WTC11 (cell line): Measurements from ENCODE around the gene LSM4. TPM values are rescaled to one million over a fixed set of nuclear protein-coding genes. Genes with fewer than 3 reads are reported as not detected.

Experiments used
- ATAC-seq: fragments of 200-7000 bp; cut with Tn5 transposase; 2 replicates; pipeline ENCODE4 v1.10.0; 2021; ENCODE audit warnings: mild to moderate bottlenecking, moderate library complexity
- CTCF ChIA-PET: fragments of 300-600 bp; sonication (Branson Sonifier 250); formaldehyde crosslinking; loops from one replicate; lab custom pipeline; 2021; ENCODE audit warnings: antibody characterized with exemption; lab: Charles Lee
- POLR2A ChIA-PET: fragments of 350-600 bp; sonication (Branson Sonifier 250); formaldehyde crosslinking; loops from one replicate; lab custom pipeline; 2021; ENCODE audit warnings: antibody characterized with exemption; lab: Charles Lee
- DNase-seq: peaks from one replicate; pipeline ENCODE4 v3.0.0; 2021; ENCODE audit warnings: low spot score
- H3K27ac Mint-ChIP-seq: 2 replicates; pipeline ENCODE4 v1.8.0; 2021; ENCODE audit warnings: mixed read lengths
- H3K27me3 Mint-ChIP-seq: 2 replicates; pipeline ENCODE4 v1.8.0; 2021; ENCODE audit warnings: low read depth, mild to moderate bottlenecking, moderate library complexity, mixed read lengths
- H3K36me3 Mint-ChIP-seq: 2 replicates; pipeline ENCODE4 v1.8.0; 2021; ENCODE audit warnings: mixed read lengths
- H3K4me1 Mint-ChIP-seq: 2 replicates; pipeline ENCODE4 v1.8.0; 2022; ENCODE audit warnings: mixed read lengths
- H3K4me3 Mint-ChIP-seq: 2 replicates; pipeline ENCODE4 v1.8.0; 2021; ENCODE audit warnings: mild to moderate bottlenecking, moderate library complexity, mixed read lengths
- H3K9me3 Mint-ChIP-seq: 2 replicates; pipeline ENCODE4 v1.8.0; 2021; ENCODE audit warnings: mixed read lengths
- CBFB ChIP-seq: sonication (generic); formaldehyde crosslinking; IDR thresholded peaks from 2 replicates; pipeline ENCODE4 v1.8.1; 2022; ENCODE audit warnings: mild to moderate bottlenecking, low read depth, missing genetic modification reagents
- E2F5 ChIP-seq: sonication (generic); formaldehyde crosslinking; IDR thresholded peaks from 2 replicates; pipeline ENCODE4 v1.8.1; 2022; ENCODE audit warnings: mild to moderate bottlenecking, moderate library complexity, missing genetic modification reagents
- ESRRA ChIP-seq: sonication (generic); formaldehyde crosslinking; IDR thresholded peaks from 2 replicates; pipeline ENCODE4 v1.8.1; 2022; ENCODE audit warnings: mild to moderate bottlenecking, missing genetic modification reagents, borderline replicate concordance
- FOXJ3 ChIP-seq: sonication (generic); formaldehyde crosslinking; IDR thresholded peaks from 2 replicates; pipeline ENCODE4 v1.9.0; 2021; ENCODE audit warnings: missing genetic modification reagents, mild to moderate bottlenecking, borderline replicate concordance
- FOXK1 ChIP-seq: sonication (generic); formaldehyde crosslinking; IDR thresholded peaks from 2 replicates; pipeline ENCODE4 v1.8.0; 2022; ENCODE audit warnings: mild to moderate bottlenecking, moderate library complexity, missing genetic modification reagents
- GABPB1 ChIP-seq: sonication (generic); formaldehyde crosslinking; IDR thresholded peaks from 2 replicates; pipeline ENCODE4 v1.8.1; 2023; ENCODE audit warnings: mild to moderate bottlenecking, missing genetic modification reagents
- GRHL2 ChIP-seq: fragments of 250-450 bp; sonication (Bioruptor Pico); IDR thresholded peaks from 2 replicates; pipeline ENCODE4 v1.8.0; 2022; ENCODE audit warnings: mild to moderate bottlenecking, moderate library complexity; ENCODE audit not compliant: insufficient replicate concordance, severe bottlenecking
- GTF2I ChIP-seq: fragments of 250-450 bp; sonication (Bioruptor Pico); conservative IDR thresholded peaks from 2 replicates; pipeline ENCODE4 v1.4.0; 2021; ENCODE audit warnings: mild to moderate bottlenecking
- HMGA2 ChIP-seq: fragments of 250-450 bp; sonication (Bioruptor Pico); IDR thresholded peaks from 2 replicates; pipeline ENCODE4 v1.4.0; 2021; ENCODE audit warnings: mild to moderate bottlenecking, moderate library complexity
- HMGXB4 ChIP-seq: sonication (generic); formaldehyde crosslinking; IDR thresholded peaks from 2 replicates; pipeline ENCODE4 v1.8.1; 2023; ENCODE audit warnings: mild to moderate bottlenecking, moderate library complexity, missing genetic modification reagents
- JUN ChIP-seq: sonication (generic); formaldehyde crosslinking; IDR thresholded peaks from 2 replicates; pipeline ENCODE4 v1.8.0; 2023; ENCODE audit warnings: mild to moderate bottlenecking, missing genetic modification reagents
- KAT7 ChIP-seq: sonication (generic); formaldehyde crosslinking; IDR thresholded peaks from 2 replicates; pipeline ENCODE4 v1.8.1; 2023; ENCODE audit warnings: missing genetic modification reagents, mild to moderate bottlenecking, borderline replicate concordance
- NFATC4 ChIP-seq: fragments of 250-450 bp; sonication (Bioruptor Pico); IDR thresholded peaks from 2 replicates; pipeline ENCODE4 v1.9.0; 2021; ENCODE audit warnings: mild to moderate bottlenecking
- NFE2L1 ChIP-seq: sonication (generic); formaldehyde crosslinking; IDR thresholded peaks from 2 replicates; pipeline ENCODE4 v1.8.1; 2023; ENCODE audit warnings: missing genetic modification reagents
- NR1H2 ChIP-seq: sonication (generic); formaldehyde crosslinking; IDR thresholded peaks from 2 replicates; pipeline ENCODE4 v1.9.0; 2021; ENCODE audit warnings: mild to moderate bottlenecking, moderate library complexity, missing genetic modification reagents
- TEAD1 ChIP-seq: sonication (generic); formaldehyde crosslinking; IDR thresholded peaks from 2 replicates; pipeline ENCODE4 v1.8.0; 2022; ENCODE audit warnings: mild to moderate bottlenecking, missing genetic modification reagents
- USF1 ChIP-seq: sonication (generic); formaldehyde crosslinking; IDR thresholded peaks from 2 replicates; pipeline ENCODE4 v1.8.0; 2022; ENCODE audit warnings: mild to moderate bottlenecking, missing genetic modification reagents
- ZMAT4 ChIP-seq: fragments of 250-450 bp; sonication (Bioruptor Pico); IDR thresholded peaks from 2 replicates; pipeline ENCODE4 v1.9.0; 2021; ENCODE audit warnings: mild to moderate bottlenecking
- ZNF232 ChIP-seq: sonication (generic); formaldehyde crosslinking; IDR thresholded peaks from 2 replicates; pipeline ENCODE4 v1.8.0; 2022; ENCODE audit warnings: mild to moderate bottlenecking, missing genetic modification reagents
- ZNF416 ChIP-seq: fragments of 250-450 bp; sonication (Bioruptor Pico); IDR thresholded peaks from 2 replicates; pipeline ENCODE4 v1.9.0; 2021; ENCODE audit warnings: mild to moderate bottlenecking, inconsistent platforms
- total RNA-seq: library from RNA; stranded (reverse); gene quantifications from 3 replicates; pipeline ENCODE4 v1.2.3, GENCODE V29; 2021
- TF ChIP-seq, protein P1 (sequence below): sonication (generic); formaldehyde crosslinking; IDR thresholded peaks from 2 replicates; pipeline ENCODE4 v1.8.0; 2023; ENCODE audit warnings: missing genetic modification reagents
- TF ChIP-seq, protein P2 (sequence below): sonication (generic); formaldehyde crosslinking; IDR thresholded peaks from 2 replicates; pipeline ENCODE4 v1.8.1; 2022; ENCODE audit warnings: mild to moderate bottlenecking, missing genetic modification reagents, moderate library complexity, borderline replicate concordance
- TF ChIP-seq, protein P3 (sequence below): sonication (generic); formaldehyde crosslinking; IDR thresholded peaks from 2 replicates; pipeline ENCODE4 v1.8.0; 2022; ENCODE audit warnings: mild to moderate bottlenecking, missing genetic modification reagents
- TF ChIP-seq, protein P4 (sequence below): sonication (generic); formaldehyde crosslinking; conservative IDR thresholded peaks from 2 replicates; pipeline ENCODE4 v1.8.1; 2022; ENCODE audit warnings: mild to moderate bottlenecking, missing genetic modification reagents

Gene LSM4
- total RNA-seq, 1 experiment from 2014 or later, result 373 TPM

DNA sequence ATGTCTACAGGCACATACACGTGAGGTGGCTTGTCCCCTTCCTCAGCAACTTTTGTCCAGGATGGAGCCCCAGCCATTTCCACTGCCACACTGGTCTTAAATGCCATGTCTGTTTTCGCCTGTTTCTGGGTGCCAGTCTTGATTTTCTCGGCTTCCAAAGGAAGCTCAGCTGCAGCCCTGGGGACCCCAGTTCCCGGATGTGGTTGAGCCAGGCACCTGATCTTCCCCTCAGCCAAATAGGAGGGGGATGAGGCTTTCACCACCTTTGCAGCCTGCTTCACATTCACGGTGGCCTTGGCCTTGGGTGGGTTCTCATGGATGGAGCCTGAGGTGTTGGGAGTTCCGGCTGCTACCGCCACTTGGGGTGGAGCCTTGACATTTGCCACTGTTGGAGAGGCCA lies 57.3 kb downstream of the LSM4 start (continued):
- TF ChIP-seq HMGA2 (CRISPR knock-in tag), result no peak
- TF ChIP-seq GABPB1 (CRISPR knock-in tag), result no peak
- TF ChIP-seq, protein P1, sequence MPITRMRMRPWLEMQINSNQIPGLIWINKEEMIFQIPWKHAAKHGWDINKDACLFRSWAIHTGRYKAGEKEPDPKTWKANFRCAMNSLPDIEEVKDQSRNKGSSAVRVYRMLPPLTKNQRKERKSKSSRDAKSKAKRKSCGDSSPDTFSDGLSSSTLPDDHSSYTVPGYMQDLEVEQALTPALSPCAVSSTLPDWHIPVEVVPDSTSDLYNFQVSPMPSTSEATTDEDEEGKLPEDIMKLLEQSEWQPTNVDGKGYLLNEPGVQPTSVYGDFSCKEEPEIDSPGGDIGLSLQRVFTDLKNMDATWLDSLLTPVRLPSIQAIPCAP (CRISPR knock-in tag), result no peak
- no peak for TF ChIP-seq KAT7 (CRISPR knock-in tag)
- TF ChIP-seq ZNF416 (CRISPR knock-in tag), result no peak
- TF ChIP-seq NFE2L1 (CRISPR knock-in tag), result no peak
- TF ChIP-seq JUN (CRISPR knock-in tag), result no peak
- TF ChIP-seq, all 79 proteins: peak for 0

DNA sequence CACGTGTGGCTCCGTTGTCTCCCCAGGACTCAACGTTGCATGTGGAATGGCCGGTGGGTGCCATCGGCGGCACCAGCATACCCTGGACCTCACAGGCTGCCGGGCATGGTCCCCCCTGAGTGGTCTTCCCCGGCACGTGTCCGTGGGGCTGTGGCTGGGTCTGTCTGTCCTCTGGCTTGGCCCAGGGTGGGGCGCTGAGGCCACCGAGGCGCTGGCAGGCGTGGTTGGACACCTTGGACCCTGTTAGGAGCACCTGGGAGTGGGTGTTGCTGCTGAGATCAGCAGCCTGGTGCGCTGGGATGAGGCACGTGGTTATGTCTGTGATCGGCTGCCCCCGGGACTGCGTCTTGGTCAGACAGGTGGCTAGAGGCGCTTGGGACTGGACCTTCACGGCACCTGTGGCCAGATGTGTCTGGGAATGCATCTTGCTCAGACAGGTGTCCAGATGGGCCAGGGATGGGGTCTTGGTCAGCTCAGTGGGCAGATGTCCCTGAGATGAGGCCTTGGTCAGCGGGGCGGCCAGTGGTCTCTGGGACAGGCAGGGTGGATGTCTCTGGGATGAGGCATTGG lies 57.8 kb downstream of the LSM4 start:
- H3K4me3 Mint-ChIP-seq, result no peak overlapping the region
- no peaks in the 10 kb centered on the region for H3K36me3 Mint-ChIP-seq
- POLR2A ChIA-PET, result no interaction called here
- H3K27me3 Mint-ChIP-seq, result no peaks in the 10 kb centered on the region; the same call in 1 of the 2 replicates
- no peaks in the 10 kb centered on the region for H3K4me1 Mint-ChIP-seq
- peaks cover 8% of the 10 kb centered on the region for H3K9me3 Mint-ChIP-seq
- TF ChIP-seq USF1 (CRISPR knock-in tag) (no peak), HMGXB4 (no peak), NR1H2 (CRISPR knock-in tag) (no peak), ESRRA (CRISPR knock-in tag) (no peak), NFATC4 (CRISPR knock-in tag) (no peak), TEAD1 (CRISPR knock-in tag) (no peak), GRHL2 (CRISPR knock-in tag) (no peak)
- TF ChIP-seq, protein P2, sequence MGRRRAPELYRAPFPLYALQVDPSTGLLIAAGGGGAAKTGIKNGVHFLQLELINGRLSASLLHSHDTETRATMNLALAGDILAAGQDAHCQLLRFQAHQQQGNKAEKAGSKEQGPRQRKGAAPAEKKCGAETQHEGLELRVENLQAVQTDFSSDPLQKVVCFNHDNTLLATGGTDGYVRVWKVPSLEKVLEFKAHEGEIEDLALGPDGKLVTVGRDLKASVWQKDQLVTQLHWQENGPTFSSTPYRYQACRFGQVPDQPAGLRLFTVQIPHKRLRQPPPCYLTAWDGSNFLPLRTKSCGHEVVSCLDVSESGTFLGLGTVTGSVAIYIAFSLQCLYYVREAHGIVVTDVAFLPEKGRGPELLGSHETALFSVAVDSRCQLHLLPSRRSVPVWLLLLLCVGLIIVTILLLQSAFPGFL (CRISPR knock-in tag), result no peak
- TF ChIP-seq, protein P1 (CRISPR knock-in tag), result no peak
- TF ChIP-seq, all 79 proteins: peak for 0
- DNase-seq, result no peak
- H3K27ac Mint-ChIP-seq, result no peak overlapping the region
- ATAC-seq, result no peak
- CTCF ChIA-PET, result interaction anchor here (1.3 kb wide), 1 partner anchor 15 kb away, joined by 3 read pairs; no protein-coding TSS in a partner anchor

DNA sequence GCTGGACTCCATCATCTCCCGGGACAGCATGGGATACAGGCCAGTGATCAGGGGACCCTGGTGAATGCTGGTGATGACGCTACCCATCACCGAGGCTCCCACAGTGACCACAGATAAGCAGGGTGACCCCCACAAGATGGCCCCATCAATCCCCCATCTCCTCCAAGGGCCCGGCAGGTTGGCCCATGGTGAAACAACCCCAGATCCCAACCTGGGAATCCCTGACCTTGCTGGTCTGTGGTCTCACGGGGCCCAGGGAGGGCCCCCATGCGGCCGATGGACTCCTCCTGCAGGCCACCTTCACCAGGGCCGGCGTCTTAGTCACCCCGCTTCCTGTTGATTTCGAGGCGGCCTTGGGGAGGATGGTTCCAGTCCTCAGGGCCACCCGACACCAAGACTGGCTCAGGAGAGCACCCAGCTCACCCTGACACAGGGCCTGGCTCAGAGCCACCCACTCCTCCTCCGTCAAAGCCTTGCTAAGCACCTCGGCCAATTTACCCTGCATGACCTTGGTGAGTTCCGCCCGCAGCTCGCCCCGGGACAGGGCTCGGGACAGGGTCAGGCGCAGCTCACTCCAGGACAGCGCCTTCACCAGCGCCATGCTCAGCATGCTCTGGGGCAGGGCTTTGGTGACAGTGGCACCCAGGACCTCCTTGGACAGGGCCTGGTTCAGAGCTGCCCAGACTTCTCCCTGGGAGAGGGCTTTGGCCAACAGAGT lies 58.6 kb downstream of the LSM4 start:
- Mint-ChIP-seq H3K4me1 (no peaks in the 10 kb centered on the region), H3K4me3 (no peak overlapping the region), H3K36me3 (no peaks in the 10 kb centered on the region), H3K27me3 (peaks cover 3% of the 10 kb centered on the region; the same call in 1 of the 2 replicates), H3K9me3 (peaks cover 8% of the 10 kb centered on the region), H3K27ac (no peak overlapping the region)
- no peak for ATAC-seq
- ChIA-PET CTCF (interaction anchor here (0.6 to 0.7 kb wide), 2 partner anchors 15 to 122 kb away, joined by 3 read pairs; partner anchors contain the start of gene GDF15), POLR2A (no interaction called here)
- no peak for DNase-seq
- TF ChIP-seq FOXK1 (CRISPR knock-in tag), result no peak
- no peak for TF ChIP-seq FOXJ3
- TF ChIP-seq NFATC4 (CRISPR knock-in tag), result no peak
- no peak for TF ChIP-seq GRHL2 (CRISPR knock-in tag)
- TF ChIP-seq GTF2I, result no peak
- no peak for TF ChIP-seq CBFB (CRISPR knock-in tag)
- TF ChIP-seq E2F5 (CRISPR knock-in tag), result no peak
- TF ChIP-seq, protein P3, sequence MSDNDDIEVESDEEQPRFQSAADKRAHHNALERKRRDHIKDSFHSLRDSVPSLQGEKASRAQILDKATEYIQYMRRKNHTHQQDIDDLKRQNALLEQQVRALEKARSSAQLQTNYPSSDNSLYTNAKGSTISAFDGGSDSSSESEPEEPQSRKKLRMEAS, result no peak
- TF ChIP-seq, protein P4, sequence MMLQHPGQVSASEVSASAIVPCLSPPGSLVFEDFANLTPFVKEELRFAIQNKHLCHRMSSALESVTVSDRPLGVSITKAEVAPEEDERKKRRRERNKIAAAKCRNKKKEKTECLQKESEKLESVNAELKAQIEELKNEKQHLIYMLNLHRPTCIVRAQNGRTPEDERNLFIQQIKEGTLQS (CRISPR knock-in tag), result no peak
- no peak for TF ChIP-seq TEAD1 (CRISPR knock-in tag)
- TF ChIP-seq ZNF232 (CRISPR knock-in tag), result no peak
- TF ChIP-seq ZMAT4 (CRISPR knock-in tag), result no peak
